Amniotic stem cell (primary cell): ENCODE results near the gene TMEM161A.
"Not testable (repeated sequence)": the region's sequence is repeated elsewhere in the genome, so short reads cannot be mapped to it uniquely, and the experiment has no call there.

Source experiments
- DNase-seq: peaks from one replicate; lab custom pipeline; 2025; lab: John Stamatoyannopoulos, UW

The TMEM161A gene

DNA sequence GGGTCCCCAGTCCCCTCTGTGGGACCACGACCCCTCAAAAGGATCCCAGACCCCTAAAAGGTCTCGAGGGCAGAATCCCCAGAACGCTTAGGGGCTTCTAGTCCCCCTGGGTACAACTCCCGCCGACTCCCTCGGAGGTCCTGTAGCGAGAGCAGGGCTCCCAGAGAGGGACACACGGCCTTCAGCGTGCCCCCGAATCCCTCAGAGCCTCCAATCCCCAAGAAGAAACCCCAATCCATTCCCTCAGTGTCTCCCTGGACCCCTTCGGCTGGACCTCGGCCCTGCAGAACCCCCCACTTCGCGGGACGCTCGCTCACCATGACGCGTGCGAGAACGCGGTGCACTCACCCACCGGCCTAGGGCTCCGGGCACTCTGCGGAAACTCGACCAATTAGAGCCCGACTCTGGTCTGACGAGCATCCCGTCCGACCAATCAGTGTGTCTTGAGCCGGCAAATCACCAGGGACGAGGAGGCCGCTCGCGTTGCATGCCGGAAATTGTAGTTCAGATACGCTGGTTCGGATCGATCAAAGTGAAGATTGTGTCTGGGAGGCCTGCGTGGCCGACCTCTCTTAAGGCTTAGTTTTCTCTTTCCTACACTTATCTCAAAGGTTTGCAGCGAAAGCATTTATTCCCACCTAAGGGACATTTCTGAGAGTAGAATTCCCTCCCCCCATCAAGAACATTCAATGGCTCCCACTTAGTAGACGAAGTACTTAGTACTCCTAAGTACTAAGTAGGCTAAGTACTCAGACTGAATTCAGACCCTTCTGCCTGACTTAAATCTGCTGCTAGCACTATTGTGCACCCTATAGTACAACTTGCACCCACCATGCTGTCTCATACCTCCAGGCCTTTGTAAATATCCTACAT lies at the start of gene TMEM161A:
Gene TMEM161A, minus strand, starts transcription at position 370 of the 873 bp plus-strand sequence. Its CDS starts 50 bp downstream, at position 320.
- DNase-seq: peak; percentile 94

DNA sequence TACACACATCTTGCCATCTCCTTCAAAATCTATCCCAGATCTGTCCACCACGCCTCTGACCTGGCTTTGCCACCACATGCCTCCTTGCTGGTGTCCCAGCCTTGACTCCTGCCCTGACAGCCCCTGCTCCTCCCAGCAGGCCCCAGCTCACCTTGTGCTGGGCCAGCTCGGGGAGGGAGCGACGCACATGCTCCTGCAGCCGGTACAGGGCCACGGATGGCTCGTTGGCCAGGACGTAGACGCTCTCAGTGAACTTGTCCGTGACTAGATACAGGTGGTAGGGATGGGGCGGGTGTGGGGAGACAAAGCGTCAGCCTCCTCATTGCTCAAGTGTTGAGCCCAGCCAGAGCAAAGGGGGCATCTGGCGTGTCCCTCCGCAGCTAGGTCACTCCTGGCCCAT lies 48.5 kb upstream of the TMEM161A start:
- DNase-seq: no peak

- DNase-seq: no peak
Measured at GRCh38 chr19:19185853-19186740, 47.8 kb upstream of the TMEM161A start.

DNA sequence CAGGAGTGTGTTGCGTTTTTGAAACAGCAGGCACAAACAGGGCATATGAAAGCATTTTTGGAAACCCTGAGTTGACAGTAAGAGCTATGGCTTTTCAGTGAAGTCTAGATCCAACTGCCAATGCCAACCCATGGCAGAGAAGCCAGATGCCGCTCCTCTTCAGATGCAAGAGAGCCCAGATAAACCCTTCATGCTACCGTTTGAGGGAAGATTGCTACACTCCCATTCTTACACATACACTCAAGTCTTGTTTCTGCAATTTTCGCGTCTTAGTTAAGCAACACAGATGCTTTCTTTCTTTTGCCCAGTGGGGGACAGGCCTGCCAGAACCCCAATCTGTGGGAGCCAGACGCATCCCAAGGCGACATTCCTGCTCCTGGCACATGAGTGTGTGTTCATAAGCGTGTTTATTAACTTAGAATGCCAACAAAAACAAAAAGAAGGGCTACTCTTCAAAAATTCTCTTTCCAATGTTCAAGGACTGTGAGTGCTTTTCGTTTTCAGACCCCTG lies 43.3 kb upstream of the TMEM161A start:
- no peak for DNase-seq

GRCh38 chr19:19179548-19180441 lies 41.5 kb upstream of the TMEM161A start:
- DNase-seq: no peak

GRCh38 chr19:19176950-19177349 lies 38.7 kb upstream of the TMEM161A start:
- DNase-seq: no peak

GRCh38 chr19:19173243-19173642 lies 35.0 kb upstream of the TMEM161A start:
- DNase-seq: not testable (repeated sequence)

DNA sequence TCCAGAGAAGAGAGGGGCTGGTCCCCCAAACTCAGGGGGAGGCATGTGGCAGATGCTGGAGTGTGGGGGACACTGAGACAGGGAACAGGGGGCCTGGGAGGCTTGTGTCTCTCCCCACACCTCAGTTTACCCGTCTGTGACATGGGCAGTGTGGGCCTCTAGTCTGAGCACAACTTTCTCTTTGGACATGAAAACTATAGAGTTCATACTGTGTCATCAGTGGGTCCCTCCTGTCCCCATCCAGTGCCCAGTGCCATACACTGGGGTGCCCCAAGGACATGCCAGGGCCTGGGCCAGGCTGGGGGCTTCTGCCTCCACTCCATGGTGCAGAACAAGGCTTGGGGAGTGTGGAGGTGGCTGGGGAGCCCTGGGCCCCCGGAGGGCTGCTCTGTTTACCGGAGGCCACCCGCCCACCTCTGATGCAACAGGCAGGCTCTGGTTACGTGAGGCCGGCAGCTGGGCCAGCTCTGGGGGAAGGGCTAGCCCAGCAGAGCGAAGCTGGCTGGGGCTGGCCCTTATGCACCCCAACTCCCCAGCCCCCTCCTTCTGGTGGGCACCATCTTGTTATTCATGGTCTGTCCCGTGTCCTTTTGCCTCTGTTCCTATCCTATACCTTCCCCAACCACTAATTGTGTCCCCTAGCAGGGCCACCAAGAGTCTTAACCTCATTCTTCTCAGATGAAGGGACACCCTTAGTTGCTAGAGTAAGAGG lies 33.7 kb upstream of the TMEM161A start:
- DNase-seq: no peak

DNA sequence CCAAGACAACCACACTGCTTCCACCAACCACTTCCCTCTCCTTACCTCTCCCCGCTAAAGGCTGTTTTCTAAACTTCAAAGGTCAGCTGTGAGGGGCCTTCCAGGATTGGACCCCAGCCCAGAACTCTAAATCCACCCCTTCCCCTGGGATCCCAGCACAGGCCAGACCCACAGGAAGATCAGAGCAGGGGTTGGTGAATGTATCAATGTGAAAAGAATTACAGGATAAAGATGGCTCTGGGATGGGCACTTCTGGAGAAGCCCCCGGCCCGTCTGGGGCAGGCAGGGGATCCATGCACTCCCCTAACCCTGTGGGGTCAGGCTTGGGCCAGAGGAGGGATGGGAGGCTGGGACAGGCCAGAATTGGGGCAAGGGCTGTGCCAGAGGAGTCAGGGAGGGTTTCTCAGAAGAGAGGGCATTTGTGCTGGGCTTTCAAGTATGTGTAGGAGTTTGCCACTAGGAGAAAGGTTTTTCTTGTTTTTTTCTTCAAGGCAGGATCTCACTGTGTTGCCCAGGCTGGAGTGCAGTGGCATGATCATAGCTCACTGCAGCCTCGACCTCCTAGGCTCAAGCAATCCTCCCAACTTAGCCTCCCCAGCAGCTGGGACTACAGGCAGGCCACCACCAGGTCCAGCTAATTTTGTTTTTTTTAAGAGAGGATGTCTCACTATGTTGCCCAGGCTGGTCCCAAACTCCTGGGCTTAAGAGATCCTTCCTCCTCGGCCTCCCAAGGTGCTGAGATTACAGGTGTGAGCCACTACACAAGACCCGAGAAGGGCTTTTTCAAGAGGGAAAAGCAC lies 32.8 kb upstream of the TMEM161A start:
- no peak for DNase-seq

DNA sequence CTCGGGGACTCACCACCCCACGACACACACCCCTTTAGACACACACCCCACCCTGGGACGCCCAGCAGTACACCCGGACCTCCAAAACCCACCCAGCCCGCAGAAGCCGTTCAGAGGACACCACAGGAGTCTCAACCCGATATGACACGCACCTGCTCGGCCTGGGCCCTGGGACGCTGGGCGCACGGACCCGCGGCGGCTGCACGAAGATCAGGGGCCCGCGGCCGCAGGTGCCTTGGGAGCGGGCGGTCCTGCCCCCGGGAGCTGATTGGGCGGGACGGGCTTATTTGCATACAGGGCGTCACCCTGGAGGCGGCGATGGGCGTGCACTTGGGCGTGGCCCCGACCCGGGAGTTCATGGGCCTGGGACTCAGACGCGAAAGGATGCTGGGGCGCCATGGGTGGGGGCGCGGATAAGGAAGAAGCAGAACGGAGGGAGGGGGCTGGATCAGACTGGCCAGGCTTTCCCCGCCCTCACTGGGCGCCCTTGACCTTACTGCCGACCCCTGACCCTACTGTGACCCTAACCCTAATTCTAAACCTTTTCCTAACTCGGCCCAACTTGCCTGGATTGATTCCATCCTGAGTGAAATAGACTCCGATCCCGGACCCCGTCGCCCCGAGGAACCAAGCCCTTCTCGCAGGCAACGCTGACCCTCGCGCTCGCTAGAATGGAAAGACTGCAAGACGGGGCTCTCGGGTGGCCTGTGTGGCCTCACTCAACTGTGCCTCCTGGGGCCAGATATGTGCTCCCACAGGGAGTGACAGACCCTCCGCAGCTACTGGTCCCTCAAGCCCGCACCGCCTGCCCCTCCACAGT lies 32.0 kb upstream of the TMEM161A start, which contains the start of gene MEF2B:
Gene MEF2B, minus strand, starts transcription at position 211 of the 820 bp plus-strand sequence. CDS start 19,528 bp downstream, outside the sequence.
- DNase-seq: no peak

DNA sequence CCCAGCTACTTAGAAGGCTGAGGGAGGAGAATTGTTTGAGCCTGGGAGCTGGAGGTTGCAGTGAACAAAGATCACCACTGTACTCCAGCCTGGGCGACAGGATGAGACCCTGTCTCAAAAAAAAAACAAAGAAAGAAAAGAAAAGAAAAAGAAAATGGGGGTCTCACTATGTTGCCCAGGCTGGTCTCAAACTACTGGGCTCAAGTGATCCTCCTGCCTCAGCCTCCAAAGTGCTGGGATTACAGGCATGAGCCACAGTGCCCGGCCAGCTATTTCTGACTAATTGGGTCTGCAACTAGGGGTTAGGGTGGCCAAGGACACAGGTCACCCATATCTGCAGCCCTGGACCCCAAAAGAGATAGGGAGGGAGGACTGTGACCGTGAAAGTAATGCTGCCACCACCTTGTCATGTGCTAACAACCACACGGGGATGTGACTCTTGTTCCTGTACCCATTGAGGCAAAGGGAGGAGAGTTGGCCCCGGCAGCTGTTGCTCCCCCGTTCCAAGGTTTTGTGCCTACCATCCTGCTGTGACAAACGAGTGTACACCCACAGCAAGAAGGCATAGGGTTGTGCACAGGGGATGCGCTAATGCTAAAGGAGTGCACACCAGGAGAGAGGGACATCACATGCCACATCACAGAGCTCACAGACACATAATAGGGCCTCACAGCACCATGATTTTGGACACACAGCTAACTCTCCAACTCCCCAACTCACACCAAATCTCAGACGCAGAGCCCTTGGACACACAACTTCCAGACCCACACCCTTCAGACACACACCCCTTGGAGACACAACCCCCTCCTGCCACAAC lies 31.2 kb upstream of the TMEM161A start:
- no peak for DNase-seq

GRCh38 chr19:19167612-19168011 lies 29.3 kb upstream of the TMEM161A start:
- no peak for DNase-seq

DNA sequence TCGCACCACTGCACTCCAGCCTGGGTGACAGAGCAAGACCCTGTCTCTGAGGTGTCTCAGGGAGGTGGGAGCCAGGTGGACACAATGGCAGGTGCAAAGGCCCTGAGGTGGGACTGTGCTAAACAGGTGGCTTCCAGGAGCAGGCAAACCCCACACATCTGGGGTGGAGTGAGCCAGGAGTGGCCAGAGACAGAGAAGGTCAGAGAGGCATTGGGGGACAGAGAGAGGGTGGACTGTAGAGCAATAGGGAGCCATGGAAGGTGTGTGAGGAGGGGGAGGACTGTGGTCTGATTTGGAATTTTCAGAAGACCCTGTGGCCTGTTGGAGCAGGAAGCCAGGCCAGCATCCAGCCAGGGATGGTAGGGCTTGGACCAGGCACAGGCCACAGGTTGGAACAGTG lies 27.1 kb upstream of the TMEM161A start:
- no peak for DNase-seq

- no peak for DNase-seq
Measured at GRCh38 chr19:19162495-19162894, 24.2 kb upstream of the TMEM161A start.

DNA sequence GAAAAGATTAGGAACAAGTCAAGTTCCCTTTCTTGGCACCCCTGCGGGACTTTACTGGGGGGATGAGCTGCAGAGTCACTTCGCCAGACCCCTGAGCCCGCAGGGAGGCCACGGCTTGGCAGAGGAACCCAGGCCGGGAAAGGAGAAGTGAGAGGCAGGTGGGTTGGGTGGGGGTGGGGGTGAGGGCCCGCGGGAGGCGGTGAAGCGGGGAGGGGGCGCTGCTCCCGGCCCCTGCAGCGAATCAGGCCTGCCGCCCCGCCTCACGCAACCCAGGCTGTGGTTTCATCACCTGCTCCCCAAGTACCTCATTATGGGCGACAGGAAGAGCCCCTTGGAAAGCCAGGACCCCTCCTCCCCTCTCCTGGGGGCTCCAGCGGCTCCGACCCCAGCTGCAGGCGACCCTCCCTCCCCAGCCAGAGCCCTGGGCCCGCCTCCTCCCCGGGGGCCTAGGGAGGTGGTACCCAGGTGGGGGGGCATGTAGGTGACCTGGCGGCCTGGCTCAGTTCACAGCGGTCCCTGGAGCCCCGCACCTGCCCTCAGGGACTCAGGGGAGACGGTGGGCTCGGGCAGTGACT lies 22.3 kb upstream of the TMEM161A start:
- no peak for DNase-seq

- no peak for DNase-seq
Measured at GRCh38 chr19:19159534-19159933, 21.3 kb upstream of the TMEM161A start.

DNA sequence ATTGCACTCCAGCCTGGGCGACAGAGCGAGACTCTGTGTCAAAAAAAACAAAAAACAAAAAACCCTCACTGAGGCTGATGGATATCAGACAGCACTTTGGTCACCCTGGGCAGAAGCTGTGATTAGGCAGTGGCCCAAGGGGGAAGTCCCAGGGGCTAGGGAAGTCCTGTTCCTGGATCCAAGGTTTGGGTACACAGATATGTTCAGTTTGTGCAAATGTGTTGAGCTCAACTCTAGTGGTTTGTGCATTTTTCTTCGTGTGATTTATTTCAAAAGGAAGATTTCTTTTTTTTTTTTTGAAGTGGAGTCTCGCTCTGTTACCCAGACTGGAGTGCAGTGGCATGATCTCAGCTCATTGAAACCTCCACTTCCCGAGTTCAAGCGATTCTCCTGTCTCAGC lies 19.5 kb upstream of the TMEM161A start:
- no peak for DNase-seq
